Left ventricle myocardium inferior (tissue), 1 donor: Measurements from ENCODE around the gene ETV3L. TPM values are rescaled to one million over a fixed set of nuclear protein-coding genes. Genes with fewer than 3 reads are reported as not detected.
A peak's percentile ranks its signal among the peaks of the same experiment; 100 is the strongest.

Experiments used
- DNase-seq: peaks from one replicate; pipeline ENCODE4 v3.0.0-alpha.2; 2020
- H3K27ac ChIP-seq: fragments of 200-600 bp; replicated peaks from 2 replicates; pipeline ENCODE4 v1.8.0; 2021
- H3K27me3 ChIP-seq: fragments of 200-600 bp; 2 replicates; pipeline ENCODE4 v1.8.0; 2021; ENCODE audit warnings: low read depth
- H3K36me3 ChIP-seq: fragments of 200-600 bp; 2 replicates; pipeline ENCODE4 v1.8.0; 2021
- H3K4me1 ChIP-seq: fragments of 200-600 bp; 2 replicates; pipeline ENCODE4 v1.8.0; 2021
- H3K4me3 ChIP-seq: fragments of 200-600 bp; 2 replicates; pipeline ENCODE4 v1.8.0; 2021; ENCODE audit warnings: mild to moderate bottlenecking, moderate library complexity
- H3K9me3 ChIP-seq: fragments of 200-600 bp; replicated peaks from 2 replicates; pipeline ENCODE4 v1.8.0; 2021
- intact Hi-C: fragments of 100-400 bp; cut with micrococcal nuclease; formaldehyde crosslinking; loops from one replicate; pipeline ENCODE4 v1.11.0; 2022
- total RNA-seq: library from RNA; stranded (reverse); fragmentation: NEBNext Ultra II Directional; extraction: Animal tissue kit (Norgen Biotek cat#: 25700); gene quantifications from one replicate; pipeline ENCODE4 v1.2.1, GENCODE V29; 2021
- TF ChIP-seq, protein P1 (sequence below): fragments of 200-600 bp; IDR thresholded peaks from 2 replicates; pipeline ENCODE4 v1.8.0; 2021; ENCODE audit warnings: antibody characterized with exemption, mild to moderate bottlenecking, borderline replicate concordance
- donor health status: DM: no; HTN: yes; CAD: no; lungs with severe emphysema.

Gene ETV3L
- total RNA-seq, 1 donor from 2014 or later = not detected

- H3K27me3 ChIP-seq = no peaks in the 10 kb centered on the region
- intact Hi-C loops = no loop called here
- TF ChIP-seq, protein P1, sequence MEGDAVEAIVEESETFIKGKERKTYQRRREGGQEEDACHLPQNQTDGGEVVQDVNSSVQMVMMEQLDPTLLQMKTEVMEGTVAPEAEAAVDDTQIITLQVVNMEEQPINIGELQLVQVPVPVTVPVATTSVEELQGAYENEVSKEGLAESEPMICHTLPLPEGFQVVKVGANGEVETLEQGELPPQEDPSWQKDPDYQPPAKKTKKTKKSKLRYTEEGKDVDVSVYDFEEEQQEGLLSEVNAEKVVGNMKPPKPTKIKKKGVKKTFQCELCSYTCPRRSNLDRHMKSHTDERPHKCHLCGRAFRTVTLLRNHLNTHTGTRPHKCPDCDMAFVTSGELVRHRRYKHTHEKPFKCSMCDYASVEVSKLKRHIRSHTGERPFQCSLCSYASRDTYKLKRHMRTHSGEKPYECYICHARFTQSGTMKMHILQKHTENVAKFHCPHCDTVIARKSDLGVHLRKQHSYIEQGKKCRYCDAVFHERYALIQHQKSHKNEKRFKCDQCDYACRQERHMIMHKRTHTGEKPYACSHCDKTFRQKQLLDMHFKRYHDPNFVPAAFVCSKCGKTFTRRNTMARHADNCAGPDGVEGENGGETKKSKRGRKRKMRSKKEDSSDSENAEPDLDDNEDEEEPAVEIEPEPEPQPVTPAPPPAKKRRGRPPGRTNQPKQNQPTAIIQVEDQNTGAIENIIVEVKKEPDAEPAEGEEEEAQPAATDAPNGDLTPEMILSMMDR = no peak
- no peaks in the 10 kb centered on the region for H3K36me3 ChIP-seq
- H3K27ac ChIP-seq = peak overlapping the region; percentile 45
- H3K4me1 ChIP-seq = peaks cover 67% of the 10 kb centered on the region
- no peak for DNase-seq
- no peaks in the 10 kb centered on the region for H3K9me3 ChIP-seq
- H3K4me3 ChIP-seq = peak overlapping the region; percentile 74
Observed at GRCh38 chr1:157042846-157043245, 56.8 kb downstream of the ETV3L start.

Other genes with a start within 250 kb of the ETV3L start
- gene INSRR, start 240.7 kb downstream of the ETV3L start, total RNA-seq = 0.41 TPM
- gene NTRK1, start 238.9 kb downstream of the ETV3L start, total RNA-seq = 1.0 TPM
- 7.1 TPM for gene PEAR1, start 206.1 kb downstream of the ETV3L start, total RNA-seq
- 0.27 TPM for gene LRRC71, start 179.2 kb downstream of the ETV3L start, total RNA-seq
- 29.1 TPM for gene ARHGEF11, start 54.1 kb downstream of the ETV3L start, total RNA-seq
- gene ETV3, start 38.6 kb upstream of the ETV3L start, total RNA-seq = 14.6 TPM